Measurements from ENCODE around the gene SREK1IP1. TPM values are rescaled to one million over a fixed set of nuclear protein-coding genes. Genes with fewer than 3 reads are reported as not detected.

The SREK1IP1 gene
- total and polyA plus RNA-seq, 2 of the 13 experiments (the other 11 are each of a cell fraction or from before 2014, with no cell fraction given), result 3.1 to 16.5 TPM

DNA sequence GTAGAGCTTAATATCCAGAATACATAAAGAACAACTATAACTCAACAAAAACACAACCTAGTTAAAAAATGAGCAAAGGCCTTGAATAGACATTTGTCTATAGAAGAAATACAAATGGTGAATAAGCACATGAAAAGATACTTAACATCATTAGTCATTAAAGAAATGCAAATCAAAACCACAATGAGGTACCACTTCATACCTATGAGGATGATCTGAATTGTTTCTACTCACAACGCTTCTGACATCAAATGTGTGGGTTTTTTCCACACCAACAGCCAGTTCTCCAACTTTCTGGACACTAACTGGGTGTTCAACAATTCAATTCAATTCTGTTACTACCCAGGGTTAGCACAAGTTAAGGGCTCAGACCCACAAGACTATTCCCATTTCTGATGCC lies 22.0 kb downstream of the SREK1IP1 start:
- Histone ChIP-seq H2AFZ (ENCODE audit: low read length) (no peak overlapping the region), H3K9me3 (ENCODE audit: low read length) (no peaks in the 10 kb centered on the region), H4K20me1 (ENCODE audit: insufficient read depth, low read length) (no peaks in the 10 kb centered on the region), H3K4me1 (ENCODE audit: insufficient read depth, low read length) (no peaks in the 10 kb centered on the region), H3K9ac (ENCODE audit: insufficient read depth, low read depth, low read length) (no peak overlapping the region), H3K27me3 (ENCODE audit: control insufficient read depth in 1 of 2, insufficient read depth in 2 of 2, low read length in 2 of 2) (no peaks in the 10 kb centered on the region), H3K27ac (ENCODE audit: extremely low read length, insufficient read depth, low read length) (no peak overlapping the region), H3K4me3 (replicated peaks in 1 of 3; ENCODE audit: insufficient read depth in 1 of 3, low read depth in 2 of 3, low read length in 3 of 3) (no peak overlapping the region), H3K79me2 (ENCODE audit: insufficient read depth, low read length) (peaks cover 2% of the 10 kb centered on the region), H3K4me2 (ENCODE audit: low read depth, low read length) (no peak overlapping the region), H3K36me3 (replicated peaks in 1 of 2; ENCODE audit: control insufficient read depth in 1 of 2, insufficient read depth in 2 of 2, low read length in 2 of 2) (peaks cover 0 to 5% of the 10 kb centered on the region in 2 experiments; a peak in 1 of 5 replicates)
- no TSS peak for BruUV-seq (replicated peaks)
- intact Hi-C loops (cut with micrococcal nuclease; ENCODE audit: unreplicated experiment), result no loop called here
- ATAC-seq, result no peak
- CTCF ChIA-PET (ENCODE audit: low intra/inter-chr PET ratio, low total read pairs), result no interaction called here
- POLR2A ChIA-PET, result no interaction called here
- FAIRE-seq, result no peak
- WGBS (ENCODE audit: low lambda C conversion rate), result 94% methylated on average over 1 of the region's 1 CpG
- in situ Hi-C loops (cut with HindIII; ENCODE audit: extremely low pct_ligation_motif_present, low pct_unique_long_range_greater_than_20kb), result no loop called here
- no peak for DNase-seq (ENCODE audit: low spot score)
- TF ChIP-seq, protein P1, sequence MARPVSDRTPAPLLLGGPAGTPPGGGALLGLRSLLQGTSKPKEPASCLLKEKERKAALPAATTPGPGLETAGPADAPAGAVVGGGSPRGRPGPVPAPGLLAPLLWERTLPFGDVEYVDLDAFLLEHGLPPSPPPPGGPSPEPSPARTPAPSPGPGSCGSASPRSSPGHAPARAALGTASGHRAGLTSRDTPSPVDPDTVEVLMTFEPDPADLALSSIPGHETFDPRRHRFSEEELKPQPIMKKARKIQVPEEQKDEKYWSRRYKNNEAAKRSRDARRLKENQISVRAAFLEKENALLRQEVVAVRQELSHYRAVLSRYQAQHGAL (CRISPR knock-in tag; IDR thresholded peaks at IDR 0.05; ENCODE audit: not compliant biosample characterization), result no peak
- no peak for TF ChIP-seq ZNF207 (IDR thresholded peaks at IDR 0.05; ENCODE audit: borderline replicate concordance)
- no peak for TF ChIP-seq ZNF317 (CRISPR knock-in tag; IDR thresholded peaks at IDR 0.05)
- TF ChIP-seq KMT2B (CRISPR knock-in tag; IDR thresholded peaks at IDR 0.05), result no peak
- TF ChIP-seq ZNF672 (CRISPR knock-in tag; IDR thresholded peaks at IDR 0.05), result no peak
- no peak for TF ChIP-seq ZFP90 (CRISPR knock-in tag; IDR thresholded peaks at IDR 0.05; ENCODE audit: borderline replicate concordance)
- no peak for TF ChIP-seq U2AF1 (optimal IDR thresholded peaks at IDR 0.05; ENCODE audit: low read depth, low read length)
- TF ChIP-seq, protein P2, sequence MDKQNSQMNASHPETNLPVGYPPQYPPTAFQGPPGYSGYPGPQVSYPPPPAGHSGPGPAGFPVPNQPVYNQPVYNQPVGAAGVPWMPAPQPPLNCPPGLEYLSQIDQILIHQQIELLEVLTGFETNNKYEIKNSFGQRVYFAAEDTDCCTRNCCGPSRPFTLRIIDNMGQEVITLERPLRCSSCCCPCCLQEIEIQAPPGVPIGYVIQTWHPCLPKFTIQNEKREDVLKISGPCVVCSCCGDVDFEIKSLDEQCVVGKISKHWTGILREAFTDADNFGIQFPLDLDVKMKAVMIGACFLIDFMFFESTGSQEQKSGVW (CRISPR knock-in tag; IDR thresholded peaks at IDR 0.05; ENCODE audit: borderline replicate concordance), result no peak
- TF ChIP-seq, protein P3, sequence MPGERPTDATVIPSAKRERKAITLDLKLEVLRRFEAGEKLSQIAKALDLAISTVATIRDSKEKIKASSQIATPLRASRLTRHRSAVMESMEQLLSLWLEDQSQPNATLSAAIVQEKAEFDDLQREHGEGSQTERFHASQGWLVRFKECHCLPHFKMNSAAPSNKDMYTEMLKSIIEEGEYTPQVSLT (CRISPR knock-in tag; IDR thresholded peaks at IDR 0.05; ENCODE audit: borderline replicate concordance, low read depth), result no peak
- TF ChIP-seq TBL1XR1 (IDR thresholded peaks at IDR 0.05; ENCODE audit: borderline replicate concordance, low read length, partially characterized antibody), result no peak
- no peak for TF ChIP-seq PHF21A (CRISPR knock-in tag; IDR thresholded peaks at IDR 0.05)
- TF ChIP-seq, protein P4, sequence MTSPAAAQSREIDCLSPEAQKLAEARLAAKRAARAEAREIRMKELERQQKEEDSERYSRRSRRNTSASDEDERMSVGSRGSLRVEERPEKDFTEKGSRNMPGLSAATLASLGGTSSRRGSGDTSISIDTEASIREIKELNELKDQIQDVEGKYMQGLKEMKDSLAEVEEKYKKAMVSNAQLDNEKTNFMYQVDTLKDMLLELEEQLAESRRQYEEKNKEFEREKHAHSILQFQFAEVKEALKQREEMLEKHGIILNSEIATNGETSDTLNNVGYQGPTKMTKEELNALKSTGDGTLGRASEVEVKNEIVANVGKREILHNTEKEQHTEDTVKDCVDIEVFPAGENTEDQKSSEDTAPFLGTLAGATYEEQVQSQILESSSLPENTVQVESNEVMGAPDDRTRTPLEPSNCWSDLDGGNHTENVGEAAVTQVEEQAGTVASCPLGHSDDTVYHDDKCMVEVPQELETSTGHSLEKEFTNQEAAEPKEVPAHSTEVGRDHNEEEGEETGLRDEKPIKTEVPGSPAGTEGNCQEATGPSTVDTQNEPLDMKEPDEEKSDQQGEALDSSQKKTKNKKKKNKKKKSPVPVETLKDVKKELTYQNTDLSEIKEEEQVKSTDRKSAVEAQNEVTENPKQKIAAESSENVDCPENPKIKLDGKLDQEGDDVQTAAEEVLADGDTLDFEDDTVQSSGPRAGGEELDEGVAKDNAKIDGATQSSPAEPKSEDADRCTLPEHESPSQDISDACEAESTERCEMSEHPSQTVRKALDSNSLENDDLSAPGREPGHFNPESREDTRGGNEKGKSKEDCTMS (CRISPR knock-in tag; conservative IDR thresholded peaks at IDR 0.05), result no peak
- TF ChIP-seq ZNF136 (CRISPR knock-in tag; IDR thresholded peaks at IDR 0.05; ENCODE audit: low read depth), result no peak
- TF ChIP-seq, protein P5, sequence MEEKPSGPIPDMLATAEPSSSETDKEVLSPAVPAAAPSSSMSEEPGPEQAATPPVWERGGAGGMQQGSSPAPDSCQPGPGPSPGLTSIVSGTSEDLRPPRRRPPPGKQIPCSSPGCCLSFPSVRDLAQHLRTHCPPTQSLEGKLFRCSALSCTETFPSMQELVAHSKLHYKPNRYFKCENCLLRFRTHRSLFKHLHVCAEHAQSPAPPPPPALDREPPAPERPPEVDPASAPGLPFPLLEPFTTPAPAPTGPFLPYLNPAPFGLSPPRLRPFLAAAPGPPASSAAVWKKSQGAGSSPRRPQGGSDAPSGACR (CRISPR knock-in tag; IDR thresholded peaks at IDR 0.05), result no peak
- TF ChIP-seq, protein P6, sequence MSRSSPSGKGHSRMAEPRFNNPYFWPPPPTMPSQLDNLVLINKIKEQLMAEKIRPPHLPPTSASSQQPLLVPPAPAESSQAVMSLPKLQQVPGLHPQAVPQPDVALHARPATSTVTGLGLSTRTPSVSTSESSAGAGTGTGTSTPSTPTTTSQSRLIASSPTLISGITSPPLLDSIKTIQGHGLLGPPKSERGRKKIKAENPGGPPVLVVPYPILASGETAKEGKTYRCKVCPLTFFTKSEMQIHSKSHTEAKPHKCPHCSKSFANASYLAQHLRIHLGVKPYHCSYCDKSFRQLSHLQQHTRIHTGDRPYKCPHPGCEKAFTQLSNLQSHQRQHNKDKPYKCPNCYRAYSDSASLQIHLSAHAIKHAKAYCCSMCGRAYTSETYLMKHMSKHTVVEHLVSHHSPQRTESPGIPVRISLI (CRISPR knock-in tag; IDR thresholded peaks at IDR 0.05; ENCODE audit: borderline replicate concordance), result no peak
- TF ChIP-seq, protein P7, sequence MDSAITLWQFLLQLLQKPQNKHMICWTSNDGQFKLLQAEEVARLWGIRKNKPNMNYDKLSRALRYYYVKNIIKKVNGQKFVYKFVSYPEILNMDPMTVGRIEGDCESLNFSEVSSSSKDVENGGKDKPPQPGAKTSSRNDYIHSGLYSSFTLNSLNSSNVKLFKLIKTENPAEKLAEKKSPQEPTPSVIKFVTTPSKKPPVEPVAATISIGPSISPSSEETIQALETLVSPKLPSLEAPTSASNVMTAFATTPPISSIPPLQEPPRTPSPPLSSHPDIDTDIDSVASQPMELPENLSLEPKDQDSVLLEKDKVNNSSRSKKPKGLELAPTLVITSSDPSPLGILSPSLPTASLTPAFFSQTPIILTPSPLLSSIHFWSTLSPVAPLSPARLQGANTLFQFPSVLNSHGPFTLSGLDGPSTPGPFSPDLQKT (CRISPR knock-in tag; IDR thresholded peaks at IDR 0.05; ENCODE audit: borderline replicate concordance), result no peak
- TF ChIP-seq ZNF296 (CRISPR knock-in tag; conservative IDR thresholded peaks at IDR 0.05), result no peak
